ENCODE results near the gene EIF1. TPM values are rescaled to one million over a fixed set of nuclear protein-coding genes. Genes with fewer than 3 reads are reported as not detected.

EIF1 gene
- total RNA-seq, 2 donors from 2014 or later: 2,426 to 2,697 TPM

DNA sequence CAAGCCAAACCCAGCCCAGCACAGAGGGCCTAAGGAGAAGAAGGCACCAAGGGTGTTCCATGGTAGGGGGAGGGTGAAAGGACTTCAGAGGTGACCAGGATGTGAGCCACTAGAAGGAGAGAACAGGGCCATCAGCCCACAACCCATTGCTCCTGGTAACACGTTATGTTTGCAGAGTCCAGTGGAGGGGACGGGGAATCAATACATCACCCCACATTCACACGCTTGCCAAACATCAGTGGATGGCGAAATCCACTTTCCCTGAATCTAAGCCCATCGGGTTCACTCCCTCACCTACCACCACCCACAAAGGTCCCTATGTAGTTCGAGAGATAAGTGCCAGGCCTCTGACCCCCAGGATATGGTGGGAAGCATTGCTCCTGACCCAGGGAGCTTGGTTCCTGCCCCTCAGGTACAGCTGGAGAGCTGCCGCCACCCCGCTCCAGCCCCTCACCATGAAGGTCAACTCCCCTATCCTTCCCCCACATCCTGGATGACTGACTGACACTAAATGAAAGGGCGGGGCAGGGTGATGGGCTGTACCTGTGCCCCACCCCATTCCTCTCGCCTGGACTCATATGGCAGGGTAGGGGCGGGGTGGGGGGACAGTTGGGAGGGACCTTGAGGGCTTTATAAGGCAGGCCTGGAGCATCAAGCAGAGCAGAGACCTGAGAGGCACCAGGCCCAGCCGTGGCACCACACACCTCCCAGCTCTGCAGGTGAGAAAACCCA lies 23.1 kb downstream of the EIF1 start, which contains the start of gene GAST:
Gene GAST (plus strand): TSS at position 663 of the 732 bp plus-strand sequence. CDS start 3,106 bp downstream, outside the sequence.
- no peak within 1 kb of the TSS for H3K4me3 Mint-ChIP-seq
- H3K27ac Mint-ChIP-seq: no peak within 1 kb of the TSS
- H3K27me3 Mint-ChIP-seq: peaks cover 27% of the 10 kb centered on the region
- peaks cover 4% of the 10 kb centered on the region for H3K4me1 Mint-ChIP-seq
- H3K9me3 ChIP-seq (ENCODE audit: control insufficient read depth, low read length, poor library complexity, severe bottlenecking): no peaks in the 10 kb centered on the region
- DNase-seq (no peak), ATAC-seq (no peak)
- peaks cover 2% of the 10 kb centered on the region for H3K36me3 Mint-ChIP-seq (ENCODE audit: low read depth)

- ATAC-seq: peak; percentile 86
- Mint-ChIP-seq H3K4me1 (peaks cover 12% of the 10 kb centered on the region), H3K27me3 (peaks cover 11% of the 10 kb centered on the region), H3K36me3 (ENCODE audit: low read depth) (peaks cover 2% of the 10 kb centered on the region), H3K4me3 (peak overlapping the region; percentile 33), H3K27ac (peak overlapping the region; percentile 21)
- no peak for DNase-seq
- no peaks in the 10 kb centered on the region for H3K9me3 ChIP-seq (ENCODE audit: control insufficient read depth, low read length, poor library complexity, severe bottlenecking)
Measured at GRCh38 chr17:41717408-41718286, 29.0 kb downstream of the EIF1 start.

DNA sequence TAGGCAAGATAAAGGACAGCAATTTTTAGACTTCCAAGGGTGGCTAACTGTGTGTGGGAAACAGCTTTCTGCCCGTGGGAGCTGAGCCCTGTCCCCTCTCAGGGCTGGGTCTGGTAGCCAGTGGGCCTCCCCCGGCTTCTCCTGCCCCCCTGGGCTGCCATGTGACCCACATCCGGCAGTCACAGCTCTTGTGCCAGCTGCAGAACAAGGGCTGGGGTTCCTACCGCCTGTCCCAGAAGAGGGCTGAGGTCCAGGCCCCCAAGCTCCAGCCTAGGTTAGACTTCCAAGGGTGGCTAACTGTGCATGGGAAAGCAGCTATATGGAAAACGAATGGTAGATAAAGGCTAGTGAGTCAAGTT lies 29.6 kb downstream of the EIF1 start:
- Mint-ChIP-seq H3K4me3 (no peak overlapping the region), H3K27me3 (peaks cover 14% of the 10 kb centered on the region), H3K36me3 (ENCODE audit: low read depth) (peaks cover 2% of the 10 kb centered on the region), H3K4me1 (peaks cover 12% of the 10 kb centered on the region), H3K27ac (no peak overlapping the region)
- no peaks in the 10 kb centered on the region for H3K9me3 ChIP-seq (ENCODE audit: control insufficient read depth, low read length, poor library complexity, severe bottlenecking)
- DNase-seq (no peak), ATAC-seq (no peak)

GRCh38 chr17:41722231-41722630 lies 33.5 kb downstream of the EIF1 start:
- no peak for ATAC-seq
- Mint-ChIP-seq H3K4me1 (peaks cover 8% of the 10 kb centered on the region), H3K27ac (no peak overlapping the region), H3K27me3 (peaks cover 23% of the 10 kb centered on the region), H3K36me3 (ENCODE audit: low read depth) (no peaks in the 10 kb centered on the region), H3K4me3 (no peak overlapping the region)
- DNase-seq: no peak
- no peaks in the 10 kb centered on the region for H3K9me3 ChIP-seq (ENCODE audit: control insufficient read depth, low read length, poor library complexity, severe bottlenecking)

DNA sequence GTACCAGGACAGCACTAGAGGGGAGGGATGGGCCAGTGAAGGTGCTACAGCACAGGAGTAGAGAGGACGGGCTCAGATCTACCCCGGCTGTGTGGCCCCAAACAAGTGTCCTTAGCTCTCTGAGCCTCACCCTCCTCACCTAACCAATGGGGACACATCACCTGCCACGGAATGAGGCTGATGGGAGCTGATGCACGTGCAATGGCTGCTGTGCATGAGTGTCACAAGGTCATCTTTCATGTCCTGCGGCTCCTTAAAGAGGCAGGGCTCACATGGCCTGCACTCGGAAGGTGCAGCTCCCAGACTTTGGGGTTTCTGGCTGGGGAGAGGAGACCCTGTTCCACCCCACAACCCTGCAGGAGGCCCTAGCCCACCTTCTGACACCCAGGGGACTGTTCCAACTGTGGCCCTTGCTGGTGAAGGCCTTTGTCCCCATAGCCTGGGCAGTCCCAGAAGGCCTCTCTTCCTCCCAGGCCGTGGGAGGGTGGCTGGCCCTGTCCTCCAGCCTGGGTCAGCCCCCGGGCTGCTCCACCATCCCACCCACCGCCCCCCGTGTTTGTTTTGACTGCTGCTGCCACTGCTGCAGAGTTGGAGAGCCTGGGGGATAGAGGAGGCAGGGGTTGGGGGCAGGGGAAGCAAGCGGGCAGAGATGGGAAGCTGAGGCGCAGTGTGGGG lies 35.3 kb downstream of the EIF1 start:
- Mint-ChIP-seq H3K27ac (no peak overlapping the region), H3K4me3 (no peak overlapping the region), H3K4me1 (peaks cover 3% of the 10 kb centered on the region), H3K27me3 (peaks cover 23% of the 10 kb centered on the region), H3K36me3 (ENCODE audit: low read depth) (no peaks in the 10 kb centered on the region)
- ATAC-seq (no peak), DNase-seq (no peak)
- H3K9me3 ChIP-seq (ENCODE audit: control insufficient read depth, low read length, poor library complexity, severe bottlenecking): no peaks in the 10 kb centered on the region

GRCh38 chr17:41724476-41725050 lies 35.9 kb downstream of the EIF1 start:
- ATAC-seq (no peak), DNase-seq (no peak)
- H3K9me3 ChIP-seq (ENCODE audit: control insufficient read depth, low read length, poor library complexity, severe bottlenecking): no peaks in the 10 kb centered on the region
- Mint-ChIP-seq H3K27ac (no peak overlapping the region), H3K4me1 (peaks cover 3% of the 10 kb centered on the region), H3K4me3 (no peak overlapping the region), H3K36me3 (ENCODE audit: low read depth) (no peaks in the 10 kb centered on the region), H3K27me3 (peaks cover 23% of the 10 kb centered on the region)

GRCh38 chr17:41725134-41725533 lies 36.4 kb downstream of the EIF1 start:
- no peak overlapping the region for H3K27ac Mint-ChIP-seq
- DNase-seq: no peak
- peaks cover 3% of the 10 kb centered on the region for H3K4me1 Mint-ChIP-seq
- no peak overlapping the region for H3K4me3 Mint-ChIP-seq
- ATAC-seq: no peak
- peaks cover 23% of the 10 kb centered on the region for H3K27me3 Mint-ChIP-seq
- no peaks in the 10 kb centered on the region for H3K9me3 ChIP-seq (ENCODE audit: control insufficient read depth, low read length, poor library complexity, severe bottlenecking)
- no peaks in the 10 kb centered on the region for H3K36me3 Mint-ChIP-seq (ENCODE audit: low read depth)

- no peaks in the 10 kb centered on the region for H3K9me3 ChIP-seq (ENCODE audit: control insufficient read depth, low read length, poor library complexity, severe bottlenecking)
- Mint-ChIP-seq H3K4me1 (peaks cover 3% of the 10 kb centered on the region), H3K27ac (no peak overlapping the region), H3K4me3 (no peak overlapping the region), H3K27me3 (peaks cover 37% of the 10 kb centered on the region), H3K36me3 (ENCODE audit: low read depth) (no peaks in the 10 kb centered on the region)
- no peak for ATAC-seq
- no peak for DNase-seq
Measured at GRCh38 chr17:41728056-41728455, 39.4 kb downstream of the EIF1 start.

DNA sequence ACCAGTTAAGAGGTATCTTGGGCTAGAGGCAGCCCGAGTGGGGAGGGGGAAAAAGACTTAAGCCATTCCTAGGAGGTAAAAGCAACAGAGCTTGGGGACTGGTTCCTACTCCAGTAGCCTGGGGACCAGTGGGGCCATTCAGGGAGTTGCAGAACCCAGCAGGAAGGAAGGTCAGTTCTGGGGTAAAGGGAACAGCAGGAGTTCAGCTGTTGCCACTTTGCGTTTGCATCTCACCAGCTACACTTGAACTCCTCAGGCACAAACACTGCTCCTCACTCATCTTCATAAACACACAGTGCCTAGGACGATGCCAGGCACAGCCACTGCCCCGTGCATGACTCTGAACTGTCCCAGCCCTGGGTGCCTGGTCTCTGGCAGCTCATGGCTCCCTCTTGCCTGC lies 41.8 kb downstream of the EIF1 start:
- no peak overlapping the region for H3K4me3 Mint-ChIP-seq
- H3K36me3 Mint-ChIP-seq (ENCODE audit: low read depth): no peaks in the 10 kb centered on the region
- no peak overlapping the region for H3K27ac Mint-ChIP-seq
- H3K9me3 ChIP-seq (ENCODE audit: control insufficient read depth, low read length, poor library complexity, severe bottlenecking): no peaks in the 10 kb centered on the region
- DNase-seq (no peak), ATAC-seq (no peak)
- peaks cover 7% of the 10 kb centered on the region for H3K4me1 Mint-ChIP-seq
- peaks cover 28% of the 10 kb centered on the region for H3K27me3 Mint-ChIP-seq

DNA sequence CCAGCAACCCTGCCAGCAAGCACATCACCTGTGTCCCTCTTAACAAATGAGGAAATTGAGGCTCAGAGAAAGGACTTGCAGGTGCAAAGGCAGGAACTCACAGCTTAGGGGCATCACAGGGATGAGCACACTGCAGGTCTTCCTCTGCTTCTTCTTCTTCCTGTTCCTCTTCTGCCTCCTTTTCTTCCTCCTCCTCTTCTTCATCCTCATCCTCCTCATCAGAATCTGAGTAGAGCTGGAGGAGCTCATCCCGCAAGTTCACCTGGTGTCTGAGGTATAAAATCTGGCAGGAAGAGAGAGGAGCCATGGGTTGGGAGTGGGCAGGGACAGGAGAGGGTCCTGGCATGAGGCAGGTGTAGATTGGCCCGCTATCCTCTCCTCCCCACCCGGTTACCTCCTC lies 43.2 kb downstream of the EIF1 start:
- Mint-ChIP-seq H3K27me3 (peaks cover 41% of the 10 kb centered on the region), H3K27ac (no peak overlapping the region), H3K36me3 (ENCODE audit: low read depth) (peaks cover 3% of the 10 kb centered on the region), H3K4me3 (no peak overlapping the region), H3K4me1 (peaks cover 10% of the 10 kb centered on the region)
- no peaks in the 10 kb centered on the region for H3K9me3 ChIP-seq (ENCODE audit: control insufficient read depth, low read length, poor library complexity, severe bottlenecking)
- DNase-seq (no peak), ATAC-seq (no peak)

GRCh38 chr17:41733348-41734138 lies 44.9 kb downstream of the EIF1 start:
- Mint-ChIP-seq H3K4me3 (peak overlapping the region; percentile 57), H3K36me3 (ENCODE audit: low read depth) (peaks cover 3% of the 10 kb centered on the region), H3K27me3 (peaks cover 56% of the 10 kb centered on the region), H3K27ac (no peak overlapping the region), H3K4me1 (peaks cover 14% of the 10 kb centered on the region)
- DNase-seq (no peak), ATAC-seq (no peak)
- no peaks in the 10 kb centered on the region for H3K9me3 ChIP-seq (ENCODE audit: control insufficient read depth, low read length, poor library complexity, severe bottlenecking)

DNA sequence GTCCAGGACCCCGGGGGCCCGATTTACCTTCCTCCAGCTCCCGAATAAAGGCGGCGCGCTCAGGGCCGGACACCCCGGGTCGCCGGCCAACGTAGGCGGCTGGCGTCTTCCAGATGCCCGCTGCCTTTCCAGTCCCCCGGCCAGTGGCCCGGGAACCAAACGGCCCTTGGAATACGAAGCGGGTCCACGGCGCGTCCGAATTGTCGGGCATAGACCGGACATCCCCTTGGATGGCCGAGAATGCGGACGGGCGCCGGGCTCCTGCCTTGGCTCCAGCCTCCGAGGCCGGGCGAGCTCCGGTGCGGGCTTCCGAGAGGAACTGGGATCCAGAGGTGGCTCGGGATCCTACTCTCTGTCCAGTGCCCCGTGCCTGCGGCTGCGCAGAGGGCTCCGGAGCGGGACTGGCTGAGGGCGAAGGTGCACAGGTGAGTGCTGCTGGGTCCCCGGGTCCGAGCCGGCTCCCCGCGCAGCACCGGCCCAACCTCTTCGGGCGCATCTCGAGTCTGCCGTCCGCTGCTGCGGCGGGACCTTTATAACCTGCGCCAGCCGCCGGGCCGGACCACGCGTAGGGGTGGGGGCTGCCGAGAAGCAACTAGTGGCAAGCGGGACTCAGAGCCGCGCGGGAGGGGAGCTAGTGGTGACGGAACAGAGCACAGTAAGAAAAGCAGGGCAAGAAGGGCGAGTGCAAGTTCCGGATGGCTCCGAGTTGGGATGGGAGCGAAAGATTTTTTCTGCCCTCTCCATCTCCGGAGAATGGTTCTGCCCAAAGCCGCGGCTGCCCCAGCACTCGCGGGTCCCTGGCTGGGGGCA lies 45.7 kb downstream of the EIF1 start, which contains the start of gene HAP1:
Gene HAP1 (minus strand): TSS at position 505 of the 810 bp plus-strand sequence. CDS start 9 bp downstream, at position 496.
- ATAC-seq (peak; percentile 14), DNase-seq (no peak)
- Mint-ChIP-seq H3K36me3 (ENCODE audit: low read depth) (peaks cover 3% of the 10 kb centered on the region), H3K27ac (no peak within 1 kb of the TSS), H3K27me3 (peaks cover 56% of the 10 kb centered on the region), H3K4me1 (peaks cover 14% of the 10 kb centered on the region), H3K4me3 (peak within 1 kb of the TSS; percentile 78)
- H3K9me3 ChIP-seq (ENCODE audit: control insufficient read depth, low read length, poor library complexity, severe bottlenecking): no peaks in the 10 kb centered on the region
